Right lobe of liver (tissue), 6 donors: Measurements from ENCODE around the gene CHM. TPM values are rescaled to one million over a fixed set of nuclear protein-coding genes. Genes with fewer than 3 reads are reported as not detected.

Experiments
- ATAC-seq, 4 donors: fragments of 200-7000 bp; cut with Tn5 transposase; one replicate each; pipeline ENCODE4 v1.9.1; 2020; ENCODE audit warnings: mild to moderate bottlenecking in 4 of 4, moderate library complexity in 4 of 4
- DNase-seq, 3 donors: peaks; one replicate each; pipeline ENCODE4 v3.0.0-alpha.2; 2020
- H3K27ac ChIP-seq, 3 donors: fragments of 200-600 bp; one replicate each; pipeline ENCODE4 v1.8.0; 2022
- H3K27me3 ChIP-seq, 2 donors: fragments of 200-600 bp; one replicate each; pipeline ENCODE4 v1.8.0; 2022
- H3K36me3 ChIP-seq, 4 donors: fragments of 200-600 bp; sonication (generic) in 1 of 4; one replicate each; pipeline versions ENCODE4 v1.5.1 to v1.8.0; 2017 to 2022; ENCODE audit warnings: control low read depth in 1 of 4
- H3K4me1 ChIP-seq, 4 donors: fragments of 200-600 bp; sonication (generic) in 1 of 4; one replicate each; pipeline versions ENCODE4 v1.5.1 to v1.8.0; 2017 to 2022; ENCODE audit warnings: control low read depth in 1 of 4
- H3K4me3 ChIP-seq, 3 donors: fragments of 200-600 bp; one replicate each; pipeline ENCODE4 v1.8.0; 2022
- H3K9me3 ChIP-seq, 4 donors: fragments of 200-600 bp; sonication (generic) in 1 of 4; one replicate each; pipeline versions ENCODE4 v1.5.1 to v1.8.0; 2017 to 2022; ENCODE audit warnings: control low read depth in 1 of 4
- POLR2A ChIP-seq: fragments of 450-650 bp; IDR thresholded peaks from one replicate; pipeline ENCODE4 v1.6.1; 2017; ENCODE audit warnings: antibody characterized with exemption, mild to moderate bottlenecking
- WGBS: methylation state at CpG from one replicate; pipeline ENCODE4 v1.1.6; 2018; ENCODE audit warnings: low coverage, low lambda C conversion rate; ENCODE audit not compliant: insufficient coverage; ENCODE audit errors: missing lambda C conversion rate; 5-methylcytosine and 5-hydroxymethylcytosine counted together
- intact Hi-C, 2 donors: fragments of 100-400 bp; cut with DNase I; formaldehyde crosslinking; loops; one replicate each; pipeline versions ENCODE4 v1.11.2 to v1.14.1; 2022
- total RNA-seq, 6 experiments: library from RNA; depleted of rRNA in 2 of 6; stranded (reverse); fragments of >200 nt in 2 of 6; fragmentation: NEBNext Ultra II Directional in 3 of 6; extraction: Animal tissue kit (Norgen Biotek cat#: 25700) in 3 of 6; gene quantifications; one replicate each; pipeline versions ENCODE4 v1.1.0 to v1.2.4, GENCODE V29; 2016 to 2023
- TF ChIP-seq, protein P1 (sequence below), 4 donors: fragments of 200-600 bp in 3 of 4; fragments of 450-650 bp in 1 of 4; IDR thresholded peaks; one replicate each; pipeline versions ENCODE4 v1.5.1 to v1.8.0; 2016 to 2022; ENCODE audit warnings: antibody characterized with exemption in 4 of 4, mild to moderate bottlenecking in 2 of 4
- donor health status: DM: no; HTN: yes; CAD: no.
- donor health status: DM: no; HTN: no; CAD: no.
- donor health status: DM: no; HTN: no; CAD: no.
- donor health status: DM: no; HTN: yes; CAD: no.
- donor health status: DM: no; HTN: yes; CAD: no.

CHM gene
- total RNA-seq, 6 experiments from 2014 or later = 8.1 to 13.6 (median 9.1) TPM

DNA sequence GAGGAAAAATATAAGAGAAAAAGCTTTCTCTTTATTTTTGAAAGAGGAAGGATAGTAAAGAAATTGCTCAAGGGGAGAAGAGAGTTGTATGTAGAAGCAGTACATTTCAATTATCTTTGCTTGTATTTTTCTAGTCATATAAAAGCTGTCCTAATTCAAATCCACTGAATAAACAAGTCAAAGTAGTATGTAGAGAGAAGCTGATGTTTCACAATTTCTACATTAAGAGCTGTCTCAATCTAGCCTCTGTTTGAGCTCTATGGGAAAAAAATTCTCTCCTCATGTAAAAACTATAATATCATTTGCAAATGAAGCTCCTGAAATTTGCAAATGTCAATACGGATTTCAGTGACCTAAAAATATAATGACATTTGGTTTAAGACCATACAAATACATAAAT is 52.6 kb downstream of the CHM start:
- WGBS = 12% methylated on average over 1 of the region's 1 CpG
- no peak overlapping the region for H3K27ac ChIP-seq
- peaks cover 0 to 4% (median 0%) of the 10 kb centered on the region in 4 donors for H3K4me1 ChIP-seq
- peak in 2 of 4 donors; percentile 41 to 63 for ATAC-seq
- no peaks in the 10 kb centered on the region for H3K36me3 ChIP-seq
- no peak for DNase-seq
- no peak for TF ChIP-seq POLR2A
- TF ChIP-seq, protein P1, sequence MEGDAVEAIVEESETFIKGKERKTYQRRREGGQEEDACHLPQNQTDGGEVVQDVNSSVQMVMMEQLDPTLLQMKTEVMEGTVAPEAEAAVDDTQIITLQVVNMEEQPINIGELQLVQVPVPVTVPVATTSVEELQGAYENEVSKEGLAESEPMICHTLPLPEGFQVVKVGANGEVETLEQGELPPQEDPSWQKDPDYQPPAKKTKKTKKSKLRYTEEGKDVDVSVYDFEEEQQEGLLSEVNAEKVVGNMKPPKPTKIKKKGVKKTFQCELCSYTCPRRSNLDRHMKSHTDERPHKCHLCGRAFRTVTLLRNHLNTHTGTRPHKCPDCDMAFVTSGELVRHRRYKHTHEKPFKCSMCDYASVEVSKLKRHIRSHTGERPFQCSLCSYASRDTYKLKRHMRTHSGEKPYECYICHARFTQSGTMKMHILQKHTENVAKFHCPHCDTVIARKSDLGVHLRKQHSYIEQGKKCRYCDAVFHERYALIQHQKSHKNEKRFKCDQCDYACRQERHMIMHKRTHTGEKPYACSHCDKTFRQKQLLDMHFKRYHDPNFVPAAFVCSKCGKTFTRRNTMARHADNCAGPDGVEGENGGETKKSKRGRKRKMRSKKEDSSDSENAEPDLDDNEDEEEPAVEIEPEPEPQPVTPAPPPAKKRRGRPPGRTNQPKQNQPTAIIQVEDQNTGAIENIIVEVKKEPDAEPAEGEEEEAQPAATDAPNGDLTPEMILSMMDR (IDR thresholded peaks at IDR 0.05) = no peak
- no peaks in the 10 kb centered on the region for H3K27me3 ChIP-seq
- intact Hi-C loops = no loop called here
- H3K4me3 ChIP-seq = no peak overlapping the region
- H3K9me3 ChIP-seq = no peaks in the 10 kb centered on the region

DNA sequence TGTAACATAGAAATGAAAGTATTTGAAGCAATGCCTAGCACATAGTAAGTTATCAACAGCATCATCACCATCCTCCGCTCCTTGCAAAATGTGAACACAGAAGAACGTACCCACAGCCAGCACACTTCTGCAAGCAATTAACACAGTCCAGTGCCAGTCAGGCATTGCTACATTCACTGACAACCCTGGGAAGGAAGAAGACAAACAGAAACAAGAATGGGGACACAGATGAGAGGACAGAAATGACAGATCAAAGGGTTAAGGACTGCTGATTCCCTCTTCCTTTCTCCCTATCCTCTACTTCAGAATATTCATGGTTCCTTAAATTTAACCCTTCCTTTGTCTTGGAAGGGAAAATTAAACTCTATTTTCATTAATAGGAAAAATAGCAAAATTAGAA is 53.1 kb downstream of the CHM start:
- peak in 2 of 4 donors; percentile 30 to 40 for ATAC-seq
- no peaks in the 10 kb centered on the region for H3K36me3 ChIP-seq
- no peak overlapping the region for H3K4me3 ChIP-seq
- no peak for DNase-seq
- H3K27ac ChIP-seq = no peak overlapping the region
- intact Hi-C loops = no loop called here
- no peaks in the 10 kb centered on the region for H3K27me3 ChIP-seq
- no peak for TF ChIP-seq POLR2A
- TF ChIP-seq, protein P1 (IDR thresholded peaks at IDR 0.05) = no peak
- H3K4me1 ChIP-seq = peaks cover 0 to 4% (median 0%) of the 10 kb centered on the region in 4 donors
- 50% methylated on average over 2 of the region's 2 CpGs for WGBS
- no peaks in the 10 kb centered on the region for H3K9me3 ChIP-seq

DNA sequence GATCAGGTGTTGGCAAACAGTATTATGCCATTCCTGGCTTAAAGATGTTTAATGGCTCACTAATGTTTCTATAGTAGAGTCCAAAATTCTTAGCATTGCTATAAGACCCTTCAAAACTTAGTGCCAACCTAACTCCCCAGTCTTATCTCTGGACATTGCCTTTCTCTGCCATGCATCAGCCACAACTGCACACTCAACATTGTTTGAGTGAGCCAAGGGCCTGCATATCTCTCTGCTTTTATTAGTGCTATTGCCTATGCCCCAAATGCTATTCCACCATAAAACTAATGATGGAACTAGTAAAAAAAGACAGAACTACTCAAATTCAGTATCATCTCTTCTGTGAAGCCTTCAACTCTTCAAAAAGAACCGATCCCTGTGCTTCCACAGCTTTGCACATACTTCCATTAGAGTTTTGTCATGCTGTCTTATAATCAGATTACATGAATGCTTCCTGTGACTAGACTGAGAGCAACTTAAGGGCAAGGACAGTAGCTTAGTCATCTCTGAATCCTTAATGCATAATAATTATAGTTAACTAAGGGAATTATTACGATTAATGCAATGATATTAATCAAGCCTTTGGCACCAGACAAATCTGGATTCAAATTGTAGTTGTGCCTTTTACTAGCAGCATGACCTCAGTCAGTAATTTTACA is 53.7 kb downstream of the CHM start:
- no peak overlapping the region for H3K27ac ChIP-seq
- H3K36me3 ChIP-seq = no peaks in the 10 kb centered on the region
- H3K27me3 ChIP-seq = no peaks in the 10 kb centered on the region
- no peaks in the 10 kb centered on the region for H3K9me3 ChIP-seq
- WGBS = 40% methylated on average over 2 of the region's 2 CpGs
- intact Hi-C loops = no loop called here
- peaks cover 0 to 4% (median 0%) of the 10 kb centered on the region in 4 donors for H3K4me1 ChIP-seq
- TF ChIP-seq, protein P1 (IDR thresholded peaks at IDR 0.05) = no peak
- no peak for TF ChIP-seq POLR2A
- ATAC-seq (no peak), DNase-seq (no peak)
- H3K4me3 ChIP-seq = no peak overlapping the region

DNA sequence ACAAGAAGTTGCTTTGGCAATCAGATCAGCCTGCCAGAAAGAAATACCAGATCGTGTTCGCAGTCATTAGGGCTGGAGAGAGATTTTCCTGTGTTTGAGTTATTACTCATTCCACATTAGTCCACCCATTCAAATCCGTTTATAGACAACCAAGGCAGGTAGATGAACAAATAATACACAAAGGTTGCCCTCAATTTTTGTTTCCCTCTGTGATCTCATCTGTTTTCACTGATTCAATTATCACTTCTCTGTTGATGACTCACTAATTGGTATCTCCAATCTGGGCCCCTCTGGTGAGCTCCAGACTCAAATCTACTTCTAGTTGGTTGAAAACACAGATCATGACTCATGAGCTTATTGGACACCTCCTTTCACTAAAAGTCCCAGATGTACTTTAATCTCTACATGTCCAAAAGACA is 54.5 kb downstream of the CHM start:
- intact Hi-C loops = no loop called here
- Histone ChIP-seq H3K4me1 (peaks cover 0 to 4% (median 0%) of the 10 kb centered on the region in 4 donors), H3K36me3 (no peaks in the 10 kb centered on the region), H3K27ac (no peak overlapping the region), H3K9me3 (no peaks in the 10 kb centered on the region), H3K4me3 (no peak overlapping the region), H3K27me3 (no peaks in the 10 kb centered on the region)
- ATAC-seq = peak in 1 of 4 donors; percentile 84
- DNase-seq = no peak
- TF ChIP-seq, protein P1 (IDR thresholded peaks at IDR 0.05) = no peak
- no peak for TF ChIP-seq POLR2A
- 54% methylated on average over 3 of the region's 3 CpGs for WGBS
